Fibroblast of mammary gland (primary cell): ENCODE measurements around the gene BTNL9.

Source experiments
- DNase-seq: peaks from one replicate; pipeline ENCODE4 v3.0.0-alpha.2; 2010; ENCODE audit warnings: low read depth
- H3K4me3 ChIP-seq: 2 replicates; pipeline ENCODE4 v1.5.1; 2011; ENCODE audit warnings: low read depth, mild to moderate bottlenecking, low read length, moderate library complexity; ENCODE audit not compliant: control insufficient read depth
- CTCF ChIP-seq: conservative IDR thresholded peaks from 2 replicates; pipeline ENCODE4 v1.5.1; 2011; ENCODE audit warnings: low read depth, low read length, inconsistent platforms; ENCODE audit not compliant: control insufficient read depth, insufficient read depth

Gene BTNL9

DNA sequence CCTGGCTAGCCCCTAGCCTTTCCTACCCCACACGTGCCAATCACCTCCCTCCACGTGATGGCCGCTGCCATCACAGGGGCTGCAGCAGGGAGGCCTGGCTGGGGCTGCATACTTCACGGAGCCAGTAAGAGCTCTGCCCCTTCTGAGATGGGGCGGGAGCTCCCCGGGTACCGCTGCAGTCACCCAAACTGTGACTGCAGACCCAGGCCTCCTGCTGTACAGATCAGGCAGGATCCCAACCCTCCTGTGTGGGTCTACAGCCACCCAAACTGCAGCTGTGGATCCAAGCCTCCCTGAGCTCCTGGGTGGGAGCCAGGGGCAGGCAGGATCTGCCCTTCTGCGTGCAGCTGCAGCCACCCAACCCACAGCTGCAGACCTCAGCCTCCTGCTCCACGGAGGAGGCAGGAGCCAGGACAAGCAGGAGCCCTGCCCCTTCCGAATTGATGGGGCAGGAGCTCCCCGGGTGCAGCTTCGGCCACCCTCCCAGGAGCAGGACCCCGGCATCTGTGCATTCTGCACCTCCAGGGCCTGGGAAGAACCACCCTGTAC, 3.2 kb upstream of the BTNL9 start:
- DNase-seq = no peak
- H3K4me3 ChIP-seq = no peak overlapping the region
- TF ChIP-seq CTCF = no peak

DNA sequence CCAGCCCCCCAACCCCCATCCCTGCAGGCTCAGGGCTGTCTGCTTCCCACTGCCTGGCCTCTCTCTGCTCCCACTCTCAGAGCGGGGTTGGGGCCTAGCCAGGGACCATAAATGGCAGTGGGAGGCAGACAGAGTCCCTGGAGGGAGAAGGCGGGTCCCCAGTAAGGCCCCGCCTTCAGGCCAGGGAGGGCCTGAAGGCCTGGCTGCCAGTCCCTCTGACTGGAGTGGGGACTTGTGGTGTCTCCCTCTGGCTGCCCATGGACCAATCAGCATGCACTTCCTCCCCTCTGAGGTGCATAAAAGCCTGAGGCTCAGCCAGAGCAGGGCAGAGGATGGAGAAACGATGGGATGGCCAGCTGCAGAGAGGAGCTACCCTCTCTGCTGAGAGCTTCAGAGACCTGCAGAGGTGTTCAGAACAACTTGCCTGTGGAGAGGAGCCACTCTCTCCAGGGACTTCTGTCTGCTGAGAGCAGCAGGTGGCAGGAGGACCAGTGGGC, 2.7 kb upstream of the BTNL9 start:
- no peak for DNase-seq
- H3K4me3 ChIP-seq = no peak overlapping the region
- TF ChIP-seq CTCF = no peak

DNA sequence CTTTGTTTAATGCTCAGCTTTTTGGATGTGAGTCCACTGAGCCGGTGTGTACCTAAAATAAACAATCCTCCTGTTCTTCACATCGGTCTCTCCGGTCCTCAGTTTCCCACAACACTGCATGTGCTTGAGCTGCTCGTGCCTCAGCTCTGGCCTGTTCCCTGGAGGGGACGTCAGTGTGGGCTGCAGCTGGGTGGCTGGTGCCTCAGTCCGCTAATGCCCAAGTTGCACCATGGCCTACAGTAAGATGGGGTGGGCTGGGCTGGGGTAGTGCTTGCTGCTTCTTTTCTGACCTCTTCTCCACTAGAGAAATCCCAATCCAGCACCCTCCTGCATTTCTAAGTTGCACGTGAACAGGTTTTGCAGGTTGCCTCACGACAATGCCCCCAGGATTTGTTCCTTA, 595 bp upstream of the BTNL9 start:
- TF ChIP-seq CTCF = no peak
- H3K4me3 ChIP-seq = no peak overlapping the region
- DNase-seq = no peak

- no peak for DNase-seq
- no peak for TF ChIP-seq CTCF
- H3K4me3 ChIP-seq = no peak overlapping the region
Observed at GRCh38 chr5:181040631-181040945, 522 bp downstream of the BTNL9 start.

DNA sequence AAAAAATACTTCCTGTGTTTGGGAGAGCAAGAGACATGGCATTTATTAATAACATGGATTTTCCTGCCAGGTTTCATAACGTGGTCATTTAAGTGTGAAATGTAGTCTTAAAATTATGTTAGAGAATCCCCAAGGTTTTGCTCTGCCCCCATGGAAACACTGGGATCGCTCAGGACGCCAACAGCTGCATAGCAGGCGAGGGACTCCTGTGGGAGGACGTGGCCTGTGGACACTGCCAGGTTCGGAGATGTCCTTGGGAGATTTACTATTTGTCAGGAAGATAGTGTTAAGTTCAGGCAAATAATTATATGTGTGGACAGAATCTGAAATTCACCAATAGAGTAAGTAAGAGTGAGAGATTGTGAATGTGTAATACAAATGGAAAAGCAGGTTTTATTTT, 977 bp downstream of the BTNL9 start:
- DNase-seq = no peak
- no peak overlapping the region for H3K4me3 ChIP-seq
- no peak for TF ChIP-seq CTCF

DNA sequence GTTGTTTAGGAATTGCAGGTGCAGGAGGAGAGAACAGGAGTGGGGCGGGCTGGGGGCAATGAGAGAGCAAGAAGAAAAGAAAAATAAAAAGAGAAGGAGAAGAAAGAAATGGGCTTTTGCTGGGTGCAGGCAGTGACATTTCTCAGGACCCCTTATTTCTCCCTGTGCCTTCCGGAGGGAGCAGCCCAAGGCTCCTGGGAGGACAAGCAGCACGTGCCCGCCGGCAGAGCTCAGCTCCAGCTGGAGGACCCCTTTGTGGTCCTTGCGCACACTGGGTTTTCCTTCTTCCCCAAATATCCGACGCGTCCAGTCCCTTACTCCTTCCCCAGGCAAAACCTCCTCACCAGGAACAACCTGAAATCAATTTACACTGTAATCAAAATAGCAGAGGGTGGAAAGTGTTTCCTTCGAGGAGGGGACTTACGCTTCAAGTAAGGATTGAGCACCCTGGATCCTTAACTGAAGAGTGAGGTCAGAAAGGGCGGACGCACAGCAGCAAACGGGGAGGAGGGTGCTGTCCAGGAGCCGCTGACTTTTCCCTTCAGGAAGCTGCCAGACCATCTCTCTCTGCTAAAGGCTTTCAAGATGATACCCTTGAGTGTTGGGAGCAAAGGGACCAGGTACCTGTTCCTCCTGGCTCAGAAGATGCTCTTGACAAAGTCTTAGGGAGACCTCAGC, 2.1 kb downstream of the BTNL9 start:
- TF ChIP-seq CTCF = no peak
- H3K4me3 ChIP-seq = no peak overlapping the region
- DNase-seq = no peak

- H3K4me3 ChIP-seq = no peak overlapping the region
- TF ChIP-seq CTCF = no peak
- no peak for DNase-seq
Observed at GRCh38 chr5:181042722-181043121, 2.7 kb downstream of the BTNL9 start.
